OCI-LY3 (cell line): Measurements from ENCODE around the gene PITX3.

Source experiments
- EZH2phosphoT487 ChIP-seq: fragments of 200-600 bp; shearing (Covaris generic); IDR thresholded peaks from 2 replicates; pipeline ENCODE4 v1.6.1; 2018; ENCODE audit warnings: antibody characterized with exemption, mixed run types, low read depth
- TF ChIP-seq, protein P1 (sequence below): fragments of 200-600, 300-600 bp; sonication (generic); IDR thresholded peaks from 2 replicates; pipeline ENCODE4 v1.5.1; 2014; ENCODE audit warnings: antibody characterized with exemption, low read length, low read depth

GRCh38 chr10:102185811-102186527, 55.3 kb downstream of the PITX3 start:
- TF ChIP-seq, protein P1, sequence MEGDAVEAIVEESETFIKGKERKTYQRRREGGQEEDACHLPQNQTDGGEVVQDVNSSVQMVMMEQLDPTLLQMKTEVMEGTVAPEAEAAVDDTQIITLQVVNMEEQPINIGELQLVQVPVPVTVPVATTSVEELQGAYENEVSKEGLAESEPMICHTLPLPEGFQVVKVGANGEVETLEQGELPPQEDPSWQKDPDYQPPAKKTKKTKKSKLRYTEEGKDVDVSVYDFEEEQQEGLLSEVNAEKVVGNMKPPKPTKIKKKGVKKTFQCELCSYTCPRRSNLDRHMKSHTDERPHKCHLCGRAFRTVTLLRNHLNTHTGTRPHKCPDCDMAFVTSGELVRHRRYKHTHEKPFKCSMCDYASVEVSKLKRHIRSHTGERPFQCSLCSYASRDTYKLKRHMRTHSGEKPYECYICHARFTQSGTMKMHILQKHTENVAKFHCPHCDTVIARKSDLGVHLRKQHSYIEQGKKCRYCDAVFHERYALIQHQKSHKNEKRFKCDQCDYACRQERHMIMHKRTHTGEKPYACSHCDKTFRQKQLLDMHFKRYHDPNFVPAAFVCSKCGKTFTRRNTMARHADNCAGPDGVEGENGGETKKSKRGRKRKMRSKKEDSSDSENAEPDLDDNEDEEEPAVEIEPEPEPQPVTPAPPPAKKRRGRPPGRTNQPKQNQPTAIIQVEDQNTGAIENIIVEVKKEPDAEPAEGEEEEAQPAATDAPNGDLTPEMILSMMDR, result no peak
- TF ChIP-seq EZH2phosphoT487, result no peak
